Endothelial cell of umbilical vein (primary cell): Measurements from ENCODE around the gene ENPEP. TPM values are rescaled to one million over a fixed set of nuclear protein-coding genes. Genes with fewer than 3 reads are reported as not detected.

ENCODE experiments used
- BruUV-seq: library from RNA; stranded (reverse); fragments of 400-500 nt; replicated peaks from 2 replicates; lab custom pipeline; 2021; lab: Mats Ljungman, UMichigan
- CTCF ChIA-PET: fragments of 300-600, 350-600 bp; sonication (Branson Sonifier 250); formaldehyde crosslinking; loops from one replicate; lab custom pipeline; 2021; ENCODE audit warnings: antibody characterized with exemption, inconsistent platforms; lab: Charles Lee
- POLR2A ChIA-PET: fragments of 300-600, 350-600 bp; sonication (Branson Sonifier 250); formaldehyde crosslinking; loops from one replicate; lab custom pipeline; 2021; ENCODE audit warnings: antibody characterized with exemption, inconsistent platforms; lab: Charles Lee
- DNase-seq: peaks from one replicate; pipeline ENCODE4 v3.0.0-alpha.2; 2011; ENCODE audit warnings: low read depth, low spot score
- FAIRE-seq: peaks from 2 replicates; lab custom pipeline; 2011; peaks lifted over from hg19 to GRCh38; lab: Jason Lieb, UNC
- H2AFZ ChIP-seq: 2 replicates; pipeline ENCODE4 v1.6.0; 2012; ENCODE audit warnings: low read depth, low read length, control low read depth, inconsistent platforms
- H3K27ac ChIP-seq: 2 replicates; pipeline ENCODE4 v1.5.1; 2011; ENCODE audit warnings: low read depth, mild to moderate bottlenecking, control low read depth, low read length, moderate library complexity; ENCODE audit not compliant: insufficient read depth
- H3K27me3 ChIP-seq, 2 experiments: 2 replicates each; pipeline versions ENCODE4 v1.6.0 to v1.6.1; 2011; ENCODE audit warnings: low read length in 2 of 2, mixed read lengths in 1 of 2; ENCODE audit not compliant: control insufficient read depth in 2 of 2, insufficient read depth in 2 of 2
- H3K36me3 ChIP-seq, 2 experiments: 2 replicates in 1 of 2; 3 replicates in 1 of 2; pipeline ENCODE4 v1.5.1; 2011; ENCODE audit warnings: low read length in 2 of 2, mild to moderate bottlenecking in 1 of 2, moderate library complexity in 1 of 2; ENCODE audit not compliant: control insufficient read depth in 2 of 2, insufficient read depth in 2 of 2; ENCODE audit errors: extremely low read depth in 1 of 2
- H3K4me1 ChIP-seq: 3 replicates; pipeline ENCODE4 v1.5.1; 2011; ENCODE audit warnings: mild to moderate bottlenecking, low read length; ENCODE audit not compliant: control insufficient read depth, insufficient read depth; ENCODE audit errors: extremely low read depth
- H3K4me2 ChIP-seq: 2 replicates; pipeline ENCODE4 v1.6.1; 2011; ENCODE audit warnings: low read length, control low read depth, mixed read lengths; ENCODE audit not compliant: insufficient read depth
- H3K4me3 ChIP-seq, 3 experiments: fragments of 200-600 bp in 1 of 3; sonication (generic), shearing (Covaris generic) in 1 of 3; replicated peaks in 1 of 3; 2 replicates each; pipeline ENCODE4 v1.5.1; 2011 to 2016; ENCODE audit warnings: control low read depth in 3 of 3, low read length in 3 of 3, mild to moderate bottlenecking in 2 of 3, inconsistent platforms in 1 of 3, low read depth in 1 of 3, moderate library complexity in 1 of 3; ENCODE audit not compliant: insufficient read depth in 1 of 3
- H3K79me2 ChIP-seq: 2 replicates; pipeline ENCODE4 v1.6.0; 2012; ENCODE audit warnings: low read length, inconsistent platforms; ENCODE audit not compliant: control insufficient read depth, insufficient read depth
- H3K9ac ChIP-seq: replicated peaks from 2 replicates; pipeline ENCODE3; 2011; ENCODE audit warnings: low read length, control low read depth; ENCODE audit not compliant: insufficient read depth; ENCODE audit errors: extremely low read depth
- H3K9me1 ChIP-seq: replicated peaks from 3 replicates; pipeline ENCODE4 v1.6.0; 2011; ENCODE audit warnings: mild to moderate bottlenecking, low read length; ENCODE audit not compliant: control insufficient read depth, insufficient read depth; ENCODE audit errors: extremely low read depth
- H3K9me3 ChIP-seq: replicated peaks from 2 replicates; pipeline ENCODE4 v1.5.1; 2012; ENCODE audit warnings: low read length, inconsistent platforms; ENCODE audit not compliant: control insufficient read depth, insufficient read depth
- H4K20me1 ChIP-seq: replicated peaks from 2 replicates; pipeline ENCODE3; 2011; ENCODE audit warnings: mild to moderate bottlenecking, low read length; ENCODE audit not compliant: control insufficient read depth, insufficient read depth; ENCODE audit errors: extremely low read depth
- EZH2 ChIP-seq: IDR thresholded peaks from 2 replicates; pipeline ENCODE4 v1.6.1; 2012; ENCODE audit warnings: borderline replicate concordance, low read depth, mild to moderate bottlenecking, moderate library complexity, low read length, inconsistent platforms; ENCODE audit not compliant: severe bottlenecking
- FOS ChIP-seq: IDR thresholded peaks from 2 replicates; pipeline ENCODE4 v1.6.1; 2011; ENCODE audit warnings: mild to moderate bottlenecking, low read length, moderate library complexity, borderline replicate concordance; ENCODE audit not compliant: insufficient read depth
- GATA2 ChIP-seq: IDR thresholded peaks from 2 replicates; pipeline ENCODE4 v1.7.0; 2011; ENCODE audit warnings: low read depth, mild to moderate bottlenecking, moderate library complexity, mixed read lengths, low read length; ENCODE audit not compliant: insufficient read length, insufficient read depth
- JUN ChIP-seq: IDR thresholded peaks from 2 replicates; pipeline ENCODE4 v1.6.1; 2011; ENCODE audit warnings: borderline replicate concordance, low read depth; ENCODE audit not compliant: insufficient read length, insufficient read depth
- MYC ChIP-seq: IDR thresholded peaks from one replicate; pipeline ENCODE4 v1.6.1; 2011; ENCODE audit warnings: mild to moderate bottlenecking, low read depth, low read length
- POLR2A ChIP-seq: IDR thresholded peaks from 2 replicates; pipeline ENCODE4 v1.6.1; 2012; ENCODE audit warnings: low read depth, mild to moderate bottlenecking, control low read depth, low read length
- POLR2AphosphoS5 ChIP-seq: IDR thresholded peaks from 2 replicates; pipeline ENCODE4 v1.6.1; 2012; ENCODE audit warnings: low read depth, mild to moderate bottlenecking, control low read depth, low read length, moderate library complexity; ENCODE audit not compliant: insufficient read depth
- dilution Hi-C: fragments of 300-500 bp; cut with MboI; formaldehyde crosslinking; loops from one replicate; pipeline ENCODE4 v1.15.0; 2019; ENCODE audit warnings: low sequenced_read_pairs; ENCODE audit not compliant: extremely low pct_ligation_motif_present
- intact Hi-C: fragments of 100-400 bp; cut with micrococcal nuclease; formaldehyde crosslinking; loops from one replicate; pipeline ENCODE4 v1.10.0; 2022
- polyA plus RNA-seq, 4 experiments: library from polyadenylated mRNA; depleted of rRNA in 3 of 4; stranded (reverse) in 3 of 4; unstranded in 1 of 4; fragments of >200 nt; gene quantifications; 2 replicates each; pipeline versions ENCODE4 v1.2.1 to v1.2.3, GENCODE V29; 2011 to 2012; ENCODE audit warnings: missing spikeins in 1 of 4
- total RNA-seq: library from RNA; stranded (reverse); gene quantifications from 2 replicates; pipeline ENCODE4 v1.2.3, GENCODE V29; 2021
- TF ChIP-seq, protein P1 (sequence below): IDR thresholded peaks from 2 replicates; pipeline ENCODE4 v1.6.1; 2011; ENCODE audit not compliant: insufficient read depth, insufficient read length
- TF ChIP-seq, protein P2 (sequence below), 2 donors: IDR thresholded peaks; 1 replicate in 1 of 2; 2 replicates in 1 of 2; pipeline ENCODE4 v1.5.1; 2011; ENCODE audit warnings: low read length in 2 of 2, mild to moderate bottlenecking in 2 of 2, moderate library complexity in 2 of 2, control low read depth in 1 of 2, inconsistent platforms in 1 of 2, low read depth in 1 of 2; ENCODE audit not compliant: insufficient read depth in 1 of 2; ENCODE audit errors: extremely low read depth in 1 of 2

Gene ENPEP
- total and polyA plus RNA-seq, 2 donors (not counting 3 experiments of a cell fraction or from before 2014, with no cell fraction given): not detected

GRCh38 chr4:110499126-110499525 is 23.2 kb downstream of the ENPEP start:
- no peak overlapping the region for H3K9ac ChIP-seq
- no peaks in the 10 kb centered on the region for H3K36me3 ChIP-seq
- dilution Hi-C loops: no loop called here
- DNase-seq (no peak), FAIRE-seq (no peak)
- no peaks in the 10 kb centered on the region for H3K79me2 ChIP-seq
- no TSS peak for BruUV-seq
- no peak for TF ChIP-seq MYC
- TF ChIP-seq POLR2A: no peak
- TF ChIP-seq JUN: no peak
- no peak for TF ChIP-seq POLR2AphosphoS5
- TF ChIP-seq FOS: no peak
- TF ChIP-seq, protein P1, sequence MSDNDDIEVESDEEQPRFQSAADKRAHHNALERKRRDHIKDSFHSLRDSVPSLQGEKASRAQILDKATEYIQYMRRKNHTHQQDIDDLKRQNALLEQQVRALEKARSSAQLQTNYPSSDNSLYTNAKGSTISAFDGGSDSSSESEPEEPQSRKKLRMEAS: no peak
- TF ChIP-seq, protein P2, sequence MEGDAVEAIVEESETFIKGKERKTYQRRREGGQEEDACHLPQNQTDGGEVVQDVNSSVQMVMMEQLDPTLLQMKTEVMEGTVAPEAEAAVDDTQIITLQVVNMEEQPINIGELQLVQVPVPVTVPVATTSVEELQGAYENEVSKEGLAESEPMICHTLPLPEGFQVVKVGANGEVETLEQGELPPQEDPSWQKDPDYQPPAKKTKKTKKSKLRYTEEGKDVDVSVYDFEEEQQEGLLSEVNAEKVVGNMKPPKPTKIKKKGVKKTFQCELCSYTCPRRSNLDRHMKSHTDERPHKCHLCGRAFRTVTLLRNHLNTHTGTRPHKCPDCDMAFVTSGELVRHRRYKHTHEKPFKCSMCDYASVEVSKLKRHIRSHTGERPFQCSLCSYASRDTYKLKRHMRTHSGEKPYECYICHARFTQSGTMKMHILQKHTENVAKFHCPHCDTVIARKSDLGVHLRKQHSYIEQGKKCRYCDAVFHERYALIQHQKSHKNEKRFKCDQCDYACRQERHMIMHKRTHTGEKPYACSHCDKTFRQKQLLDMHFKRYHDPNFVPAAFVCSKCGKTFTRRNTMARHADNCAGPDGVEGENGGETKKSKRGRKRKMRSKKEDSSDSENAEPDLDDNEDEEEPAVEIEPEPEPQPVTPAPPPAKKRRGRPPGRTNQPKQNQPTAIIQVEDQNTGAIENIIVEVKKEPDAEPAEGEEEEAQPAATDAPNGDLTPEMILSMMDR (IDR thresholded peaks at IDR 0.05; ENCODE audit: extremely low read depth in 1 of 2, insufficient read depth in 1 of 2, low read depth in 1 of 2, low read length in 2 of 2): no peak
- no peak for TF ChIP-seq GATA2
- TF ChIP-seq EZH2: no peak
- ChIA-PET POLR2A (no interaction called here), CTCF (no interaction called here)
- no peak overlapping the region for H3K4me2 ChIP-seq
- no peaks in the 10 kb centered on the region for H3K9me3 ChIP-seq
- H3K27me3 ChIP-seq: peaks cover 1 to 18% of the 10 kb centered on the region in 2 experiments
- intact Hi-C loops: no loop called here
- no peak overlapping the region for H3K27ac ChIP-seq
- no peak overlapping the region for H3K4me3 ChIP-seq
- no peaks in the 10 kb centered on the region for H4K20me1 ChIP-seq
- H3K4me1 ChIP-seq: no peaks in the 10 kb centered on the region
- H3K9me1 ChIP-seq: no peaks in the 10 kb centered on the region
- no peak overlapping the region for H2AFZ ChIP-seq
